Motor neuron (in vitro differentiated cells): ENCODE measurements around the gene KDM2A. TPM values are rescaled to one million over a fixed set of nuclear protein-coding genes. Genes with fewer than 3 reads are reported as not detected.
A peak's percentile ranks its signal among the peaks of the same experiment; 100 is the strongest.

Source experiments
- ATAC-seq, 8 experiments: fragments of 200-7000 bp; cut with Tn5 transposase; replicated peaks in 6 of 8; 2 replicates each; pipeline ENCODE4 v1.8.0; 2021; ENCODE audit warnings: mild to moderate bottlenecking in 8 of 8, moderate library complexity in 8 of 8
- H3K27ac ChIP-seq, 2 donors: fragments of 250-450 bp; sonication (Bioruptor Pico); 2 replicates each; pipeline ENCODE4 v1.9.0; 2021; ENCODE audit warnings: antibody characterized with exemption in 2 of 2, mild to moderate bottlenecking in 2 of 2, moderate library complexity in 1 of 2
- H3K4me1 ChIP-seq, 2 donors: fragments of 250-450 bp; sonication (Bioruptor Pico); replicated peaks in 1 of 2; 2 replicates each; pipeline ENCODE4 v1.6.1; 2021; ENCODE audit warnings: antibody characterized with exemption in 2 of 2, mild to moderate bottlenecking in 2 of 2, moderate library complexity in 1 of 2
- H3K4me3 ChIP-seq, 5 donors: fragments of 250-450 bp; sonication (Bioruptor Pico); 2 replicates each; pipeline ENCODE4 v1.9.0; 2021; ENCODE audit warnings: antibody characterized with exemption in 5 of 5, mild to moderate bottlenecking in 5 of 5, moderate library complexity in 4 of 5
- WGBS, 10 experiments: fragments of 450-650 bp; shearing (Covaris generic); methylation state at CpG; one replicate each; pipeline ENCODE4 v1.0.0; 2022; 5-methylcytosine and 5-hydroxymethylcytosine counted together
- in situ Hi-C, 9 experiments: fragments of 400-800 bp; cut with MboI; loops; one replicate each; pipeline ENCODE4 v1.15.0; 2021; ENCODE audit warnings: low sequenced_read_pairs in 9 of 9, low pct_unique_long_range_greater_than_20kb in 2 of 9; ENCODE audit not compliant: unreplicated experiment in 9 of 9
- total RNA-seq, 8 experiments: library from RNA; unstranded; fragments of 300-600 nt; gene quantifications; 2 replicates each; pipeline versions ENCODE4 v1.2.3 to v1.2.4, GENCODE V29; 2022

KDM2A gene
- total RNA-seq, 8 experiments from 2014 or later: 20.5 to 83.0 (median 33.9) TPM

DNA sequence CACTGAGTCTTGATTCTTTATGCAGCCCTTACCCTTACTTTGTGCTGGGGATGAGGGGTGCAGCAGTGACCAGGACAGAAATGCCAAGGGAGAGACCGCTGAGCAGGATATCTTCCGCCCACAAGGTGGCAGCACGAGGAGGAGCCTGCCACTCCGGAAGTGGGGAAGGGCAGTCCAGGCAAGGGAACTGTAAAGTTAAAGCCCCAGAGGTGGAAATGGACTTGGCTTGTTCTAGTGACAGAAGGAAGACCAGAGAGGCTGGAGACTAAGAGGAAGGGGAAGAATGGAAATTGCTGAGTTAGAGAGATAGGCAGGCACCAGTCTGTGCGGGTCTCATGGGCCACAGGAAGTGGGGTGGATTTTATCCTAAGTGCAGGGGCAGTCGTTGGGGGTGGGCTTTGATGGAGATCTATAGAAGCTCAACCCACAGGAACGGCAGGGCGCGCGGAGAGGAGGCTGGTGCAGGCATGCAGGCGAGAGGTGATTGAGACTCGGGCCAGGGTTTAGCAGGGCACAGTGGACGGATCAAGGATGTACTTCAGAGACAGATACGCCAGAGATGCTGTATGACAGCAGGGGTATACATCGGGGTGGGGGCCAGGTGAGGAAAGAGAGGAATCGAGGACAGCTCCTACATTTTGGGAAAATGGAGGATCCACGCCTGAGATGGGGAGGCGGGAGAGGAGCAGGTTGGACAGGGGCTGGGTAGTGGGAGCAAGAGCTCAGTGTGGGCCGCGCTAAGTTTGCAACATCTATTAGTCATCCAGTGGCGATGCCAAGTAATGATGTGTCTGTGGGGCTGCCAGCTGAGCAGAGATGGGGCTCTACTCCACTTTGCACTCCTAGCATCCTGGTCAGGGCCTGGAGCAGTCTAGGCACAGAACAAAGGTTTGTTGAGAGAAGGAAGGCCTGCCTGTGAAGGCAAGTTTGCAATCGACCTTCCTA lies 143.9 kb downstream of the KDM2A start:
- in situ Hi-C loops: loop anchor here in 1 of 9 experiments (10.0 kb wide), 1 partner anchor 52 kb away; no protein-coding TSS in a partner anchor
- peak; percentile 33 to 73 (median 66) for ATAC-seq
- Histone ChIP-seq H3K4me1 (peaks cover 9 to 13% of the 10 kb centered on the region in 2 donors), H3K4me3 (no peak overlapping the region), H3K27ac (no peak overlapping the region)
- 0 to 80% (median 30%) methylated on average over 1 to 14 of the region's 22 CpGs; no CpG with 5 or more reads in 2 of the 10 experiments for WGBS, 10 experiments

DNA sequence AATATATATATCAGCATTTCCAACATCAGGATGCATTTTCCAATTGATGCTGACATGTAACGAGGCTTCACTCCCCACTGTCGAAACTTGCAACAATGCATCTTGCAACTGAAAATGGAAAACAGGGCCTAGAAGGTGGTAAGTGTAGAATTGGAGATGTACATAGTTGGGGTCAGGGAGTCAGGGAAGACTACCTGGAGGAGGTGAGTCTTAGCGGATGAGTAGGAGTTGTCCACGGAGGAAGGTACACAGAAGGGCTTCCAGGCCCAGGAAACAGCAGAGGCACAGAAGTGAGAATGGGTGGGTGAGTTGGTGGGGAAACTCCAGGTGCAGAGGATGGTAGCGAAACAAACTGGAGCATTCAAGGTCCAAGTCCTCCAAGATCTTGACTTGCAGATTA lies 145.2 kb downstream of the KDM2A start:
- no peak overlapping the region for H3K27ac ChIP-seq
- 83 to 100% (median 94%) methylated on average over 1 to 5 of the region's 5 CpGs; no CpG with 5 or more reads in 1 of the 10 experiments for WGBS, 10 experiments
- H3K4me3 ChIP-seq: no peak overlapping the region
- ATAC-seq: no peak
- H3K4me1 ChIP-seq: peaks cover 13 to 20% of the 10 kb centered on the region in 2 donors
- in situ Hi-C loops: loop anchor here in 1 of 9 experiments (10.0 kb wide), 1 partner anchor 51 kb away; no protein-coding TSS in a partner anchor

DNA sequence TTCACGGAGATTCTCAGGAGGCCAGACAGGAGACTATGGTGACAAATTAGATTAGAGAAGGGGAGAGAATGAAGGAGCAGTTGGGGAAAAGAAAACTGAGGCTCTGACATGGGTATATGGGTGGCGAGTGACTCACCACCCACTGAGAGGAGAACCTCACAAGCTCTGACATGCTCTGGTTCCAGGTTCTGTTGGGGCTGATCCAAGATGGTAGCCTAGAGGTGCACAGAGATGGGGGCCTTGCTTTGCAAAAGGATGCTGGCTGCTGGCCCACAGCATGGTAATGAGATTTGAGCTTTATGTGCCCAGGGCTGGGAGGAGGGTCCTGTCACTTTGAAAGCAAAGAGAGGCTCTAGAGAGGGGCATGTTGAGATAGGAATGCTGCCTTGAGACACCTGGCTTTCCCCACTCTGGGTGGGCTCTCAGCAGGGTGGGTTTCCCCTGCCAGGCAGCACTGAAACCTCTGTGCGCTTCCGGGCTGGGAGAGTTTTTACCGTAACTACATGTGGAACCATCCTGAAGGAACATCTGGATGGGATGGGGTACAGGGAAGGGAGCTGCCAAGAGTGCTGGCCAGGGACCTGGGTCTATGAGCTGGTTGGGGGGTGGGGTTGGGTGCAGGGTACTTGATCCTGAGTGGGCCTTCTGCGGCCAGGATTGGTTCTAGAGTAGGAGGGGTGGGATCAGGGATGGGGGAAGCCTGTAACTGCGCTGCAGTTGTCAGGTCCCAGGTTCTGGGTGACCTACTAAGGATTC lies 146.0 kb downstream of the KDM2A start:
- Histone ChIP-seq H3K4me3 (no peak overlapping the region), H3K4me1 (peaks cover 21 to 27% of the 10 kb centered on the region in 2 donors), H3K27ac (no peak overlapping the region)
- ATAC-seq: no peak
- in situ Hi-C loops: loop anchor here in 1 of 9 experiments (10.0 kb wide), 1 partner anchor 50 kb away; no protein-coding TSS in a partner anchor
- 73 to 90% (median 83%) methylated on average over 1 to 2 of the region's 7 CpGs; no CpG with 5 or more reads in 5 of the 10 experiments for WGBS, 10 experiments

DNA sequence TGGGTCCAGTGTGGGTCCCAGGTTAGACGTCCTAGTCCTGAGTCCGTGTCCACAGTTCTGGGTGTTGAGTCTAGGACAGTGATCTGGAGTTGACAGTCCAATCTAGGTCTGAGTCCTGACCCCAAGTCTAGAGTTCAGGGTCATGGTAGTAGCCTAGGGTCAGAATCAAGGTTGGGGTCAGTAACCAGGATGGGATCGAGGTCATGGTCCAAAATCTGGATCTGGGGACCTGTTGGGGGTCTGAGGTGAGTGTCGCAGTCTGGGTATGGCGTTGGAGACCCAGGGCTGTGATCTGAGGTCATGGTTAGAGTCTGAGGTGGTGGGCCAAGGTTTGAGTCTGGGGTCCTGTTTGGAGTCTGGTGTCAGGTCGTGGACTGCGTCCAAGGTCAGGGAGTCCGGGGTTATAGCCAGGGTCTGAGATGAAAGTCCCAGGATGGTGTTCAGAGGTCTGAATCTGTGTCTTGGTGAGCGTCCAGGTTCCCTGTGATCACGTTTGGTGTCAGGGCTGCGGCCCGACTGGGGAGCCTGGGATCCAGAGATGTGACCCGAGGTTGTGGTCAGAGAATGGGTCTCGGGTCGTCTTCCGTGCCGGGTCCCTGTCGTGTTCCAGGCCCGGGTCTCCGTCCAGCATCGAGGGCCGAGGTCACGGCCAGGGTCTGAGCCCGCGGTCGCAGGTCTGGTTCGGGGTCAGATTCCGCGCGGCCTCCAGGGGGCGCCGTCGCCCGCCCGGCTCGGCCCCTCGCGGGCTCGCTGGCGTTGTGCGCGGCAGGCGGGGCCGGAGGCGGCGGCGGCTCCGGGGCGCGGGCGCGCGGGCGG lies 146.8 kb downstream of the KDM2A start:
- peak overlapping the region; percentile 65 to 88 for H3K27ac ChIP-seq
- in situ Hi-C loops: loop anchor here in 1 of 9 experiments (10.0 kb wide), 1 partner anchor 49 kb away; no protein-coding TSS in a partner anchor
- peak overlapping the region; percentile 70 to 100 (median 85) for H3K4me3 ChIP-seq
- WGBS, 10 experiments: 0 to 66% (median 40%) methylated on average over 1 to 14 of the region's 54 CpGs; no CpG with 5 or more reads in 3 of the 10 experiments
- ATAC-seq: peak; percentile 59 to 67 (median 64)
- H3K4me1 ChIP-seq: peaks cover 27 to 35% of the 10 kb centered on the region in 2 donors

DNA sequence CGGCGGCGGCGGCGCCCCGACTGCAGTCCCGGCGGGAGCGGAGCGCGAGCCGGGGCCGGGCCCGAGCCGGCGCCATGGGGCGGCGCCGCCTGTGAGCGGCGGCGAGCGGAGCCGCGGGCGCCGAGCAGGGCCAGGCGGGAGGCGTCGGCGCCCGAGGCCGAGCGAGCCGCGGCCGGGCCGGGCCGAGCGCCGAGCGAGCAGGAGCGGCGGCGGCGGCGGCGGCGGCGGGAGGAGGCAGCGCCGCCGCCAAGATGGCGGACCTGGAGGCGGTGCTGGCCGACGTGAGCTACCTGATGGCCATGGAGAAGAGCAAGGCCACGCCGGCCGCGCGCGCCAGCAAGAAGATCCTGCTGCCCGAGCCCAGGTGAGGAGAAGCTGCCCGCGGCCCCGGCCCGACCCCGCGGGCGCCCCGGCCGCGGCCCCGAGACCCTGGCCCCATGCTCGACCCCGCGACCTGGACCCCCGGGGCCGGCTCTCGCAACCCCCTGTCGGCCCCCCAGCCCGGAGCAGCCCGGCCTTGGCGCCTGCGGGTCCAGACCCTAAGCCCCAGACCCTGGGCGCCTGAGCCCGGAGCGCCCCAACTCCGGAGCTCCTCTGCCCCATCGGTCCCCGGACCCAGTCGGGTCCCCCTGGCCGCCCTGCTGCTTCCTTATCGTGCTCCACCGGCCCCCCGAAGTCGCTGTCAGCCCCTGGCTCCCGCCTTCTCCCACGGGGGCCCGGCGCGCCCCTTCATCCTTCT lies 147.6 kb downstream of the KDM2A start, which contains the start of gene GRK2:
Gene GRK2 (plus strand): TSS at position 25 of the 739 bp plus-strand sequence. CDS start 227 bp downstream, at position 252.
- in situ Hi-C loops: loop anchor here in 1 of 9 experiments (10.0 kb wide), 1 partner anchor 48 kb away; no protein-coding TSS in a partner anchor
- WGBS, 10 experiments: no CpG with 5 or more reads among the region's 103 CpGs
- H3K27ac ChIP-seq: peak within 1 kb of the TSS; percentile 65 to 88
- peaks cover 27 to 32% of the 10 kb centered on the region in 2 donors for H3K4me1 ChIP-seq
- peak; percentile 43 to 56 (median 48) for ATAC-seq
- peak within 1 kb of the TSS; percentile 70 to 100 (median 85) for H3K4me3 ChIP-seq

DNA sequence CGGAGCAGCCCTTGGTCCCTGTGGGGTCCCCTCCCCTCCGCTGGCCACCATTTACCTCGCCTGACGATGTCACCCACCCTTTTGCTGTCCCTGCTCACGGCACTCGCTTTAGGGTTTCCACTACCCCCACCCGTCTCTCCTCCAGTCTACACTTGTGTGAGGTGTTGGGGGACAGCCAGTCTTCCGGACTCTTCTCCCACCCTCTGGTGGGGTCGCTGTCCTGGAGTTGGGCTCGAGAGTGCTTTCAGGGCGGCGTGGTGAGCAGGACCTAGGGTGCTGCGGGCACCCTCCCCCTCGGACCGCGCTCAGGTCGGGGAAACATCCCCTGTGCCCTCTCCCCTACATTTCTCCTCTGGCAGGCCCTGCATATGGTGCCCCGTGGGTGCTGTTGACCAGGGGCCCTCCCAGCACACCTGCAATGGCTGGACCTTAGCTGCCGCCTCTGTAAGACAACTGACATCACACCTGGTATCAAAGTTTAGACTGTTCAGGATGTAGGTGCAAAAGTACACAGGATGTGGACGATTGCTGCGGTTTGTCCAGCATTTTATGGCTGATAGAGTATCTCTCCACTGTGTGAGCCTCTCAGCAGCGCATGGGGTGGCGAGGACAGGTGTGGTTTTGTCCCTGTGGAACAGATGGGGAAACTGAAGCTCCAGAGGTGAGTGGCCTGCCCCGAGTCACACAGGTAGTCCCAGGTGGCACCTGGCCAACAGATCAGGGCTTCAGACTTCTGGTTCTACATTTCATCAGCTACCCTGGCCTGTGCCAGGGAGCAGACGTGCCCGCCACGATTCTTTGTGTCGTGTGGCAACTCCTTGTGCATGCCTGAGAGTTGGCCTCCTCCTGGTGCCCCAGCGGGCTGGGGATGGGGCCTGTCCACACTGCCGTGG lies 148.4 kb downstream of the KDM2A start:
- peak overlapping the region in 1 of 2 donors; percentile 88 for H3K27ac ChIP-seq
- H3K4me3 ChIP-seq: peak overlapping the region; percentile 70 to 100 (median 85)
- 27 to 94% (median 70%) methylated on average over 1 to 7 of the region's 30 CpGs; no CpG with 5 or more reads in 5 of the 10 experiments for WGBS, 10 experiments
- in situ Hi-C loops: loop anchor here in 1 of 9 experiments (10.0 kb wide), 1 partner anchor 47 kb away; no protein-coding TSS in a partner anchor
- H3K4me1 ChIP-seq: peaks cover 27 to 32% of the 10 kb centered on the region in 2 donors
- ATAC-seq: peak in 5 of 8 experiments; percentile 0 to 17 (median 12)

DNA sequence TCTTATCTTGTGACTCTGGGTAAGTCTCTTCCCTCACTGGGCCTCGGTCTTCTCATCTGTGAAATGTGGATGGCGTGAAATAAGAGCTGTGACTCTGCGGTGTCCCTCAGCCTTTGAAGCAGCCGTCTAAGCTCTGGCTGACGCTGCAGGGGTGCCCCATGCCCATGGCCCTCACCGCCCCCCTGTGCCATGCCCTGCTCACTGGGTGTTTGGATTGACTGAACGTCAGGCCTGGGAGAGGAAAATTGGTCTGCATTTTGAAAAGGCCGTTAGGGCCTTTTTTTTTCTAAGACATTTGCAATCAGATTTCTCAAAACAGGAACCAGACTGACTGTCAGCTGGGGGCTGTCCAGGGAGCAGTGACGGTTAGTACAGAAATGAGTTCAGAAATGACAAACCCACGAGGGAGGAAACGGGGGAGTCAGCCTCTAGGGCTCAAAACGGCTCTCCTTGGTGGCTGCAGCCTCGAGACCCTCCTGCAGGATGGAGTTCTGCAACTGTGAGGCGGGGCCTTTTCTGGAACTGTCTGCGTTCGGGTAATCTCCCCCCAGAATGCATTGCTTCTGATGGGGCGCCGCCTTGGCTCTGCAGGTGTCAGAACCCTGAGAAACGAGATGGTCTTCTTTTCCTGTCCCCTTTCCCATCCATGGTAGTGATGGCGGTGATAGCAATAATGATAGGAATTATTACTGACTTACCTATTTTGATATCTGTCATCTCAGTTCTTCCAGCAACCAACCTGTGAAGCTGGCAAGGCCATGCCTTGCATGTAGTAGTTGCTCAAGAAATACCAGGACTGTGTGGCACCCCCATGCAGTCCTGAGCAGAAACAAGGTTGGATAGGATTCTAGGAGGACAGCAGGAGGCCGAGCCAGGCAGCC lies 149.3 kb downstream of the KDM2A start:
- in situ Hi-C loops: loop anchor here in 1 of 9 experiments (10.0 kb wide), 1 partner anchor 46 kb away; no protein-coding TSS in a partner anchor

DNA sequence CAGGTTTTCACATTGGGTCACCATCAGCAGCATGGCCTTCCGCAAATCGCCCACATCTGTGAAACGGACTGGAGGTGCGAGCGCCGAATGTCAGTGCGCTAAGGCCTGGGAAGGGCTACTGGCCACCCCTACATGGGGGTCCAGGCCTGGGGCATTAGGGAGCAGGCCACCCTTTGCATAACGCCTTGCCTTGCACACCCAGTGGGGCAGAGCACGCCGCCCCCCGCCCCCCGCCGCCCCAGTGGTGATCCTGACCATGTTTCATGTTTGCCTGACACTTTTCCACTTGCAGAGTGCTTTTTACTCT lies 149.9 kb downstream of the KDM2A start:
- no peak overlapping the region for H3K4me3 ChIP-seq
- peaks cover 27 to 28% of the 10 kb centered on the region in 2 donors for H3K4me1 ChIP-seq
- 100% methylated on average over 2 of the region's 13 CpGs; no CpG with 5 or more reads in 8 of the 10 experiments for WGBS, 10 experiments
- in situ Hi-C loops: loop anchor here in 1 of 9 experiments (10.0 kb wide), 1 partner anchor 46 kb away; no protein-coding TSS in a partner anchor
- H3K27ac ChIP-seq: no peak overlapping the region
- no peak for ATAC-seq

More for the DNA sequence above, 149.3 kb downstream of the KDM2A start:
- 73 to 96% (median 89%) methylated on average over 1 to 9 of the region's 21 CpGs; no CpG with 5 or more reads in 2 of the 10 experiments for WGBS, 10 experiments
- Histone ChIP-seq H3K27ac (no peak overlapping the region), H3K4me3 (peak overlapping the region in 1 of 5 donors; percentile 6), H3K4me1 (peaks cover 27 to 28% of the 10 kb centered on the region in 2 donors)
- no peak for ATAC-seq

DNA sequence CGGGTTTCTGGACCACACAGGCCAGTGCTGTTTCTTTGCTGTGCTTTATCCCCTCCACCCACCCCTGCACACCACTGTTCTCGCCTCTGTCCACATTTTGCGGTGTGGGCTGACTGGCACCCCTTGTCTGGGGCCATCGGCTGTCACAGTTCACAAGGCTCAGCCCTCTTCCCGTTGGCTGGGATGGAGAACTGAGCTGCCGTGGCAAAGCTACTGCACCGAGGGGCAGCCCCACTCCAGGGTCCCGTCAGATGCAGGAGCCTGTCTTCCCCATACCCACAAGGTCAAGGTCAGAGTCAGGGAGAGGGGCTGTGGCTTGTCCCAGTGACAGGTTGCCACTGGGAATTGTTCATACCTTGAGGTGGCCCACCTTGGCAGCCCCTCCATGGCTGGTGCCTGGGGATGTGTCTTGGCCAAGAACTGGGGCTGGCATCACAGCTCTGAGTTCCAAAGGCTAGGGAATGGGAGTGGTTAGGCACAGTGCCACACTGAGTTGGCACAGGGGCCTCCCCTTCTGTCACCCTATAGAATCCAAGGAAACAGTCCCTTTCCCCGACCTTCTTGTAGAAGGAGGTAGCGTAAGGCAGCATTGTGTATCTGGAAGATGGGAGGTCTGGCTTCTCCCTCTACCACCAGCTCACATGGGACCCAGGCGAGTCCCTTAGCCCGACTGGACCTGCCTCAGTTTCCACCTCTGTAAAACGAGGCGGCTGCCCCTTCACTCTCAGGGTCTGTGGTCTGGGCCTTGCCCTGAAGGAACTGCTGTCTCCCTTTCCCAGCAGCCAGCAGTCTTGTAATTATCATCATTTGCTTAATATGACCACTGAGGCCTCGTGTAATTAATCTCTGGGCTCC lies 150.6 kb downstream of the KDM2A start:
- in situ Hi-C loops: loop anchor here in 1 of 9 experiments (10.0 kb wide), 1 partner anchor 45 kb away; no protein-coding TSS in a partner anchor
- 30 to 80% (median 46%) methylated on average over 1 to 9 of the region's 15 CpGs; no CpG with 5 or more reads in 3 of the 10 experiments for WGBS, 10 experiments
- H3K4me1 ChIP-seq: peaks cover 27 to 28% of the 10 kb centered on the region in 2 donors
- H3K4me3 ChIP-seq: peak overlapping the region in 2 of 5 donors; percentile 2 to 13
- H3K27ac ChIP-seq: no peak overlapping the region
- ATAC-seq: no peak
